Hindlimb muscle (tissue), 1 donor: ENCODE data around the gene GATB. TPM values are rescaled to one million over a fixed set of nuclear protein-coding genes. Genes with fewer than 3 reads are reported as not detected.

Experiments used
- DNase-seq: peaks from one replicate; pipeline ENCODE4 v3.0.0-alpha.2; 2013
- polyA plus RNA-seq: library from polyadenylated mRNA; unstranded; fragments of 120-200 nt; gene quantifications from one replicate; pipeline ENCODE4 v1.2.1, GENCODE V29; 2013; ENCODE audit not compliant: insufficient read length

GATB gene
- polyA plus RNA-seq: 25.6 TPM

GRCh38 chr4:151760712-151761661 is at the start of gene GATB:
GATB (minus strand) TSS chr4:151761007; CDS start chr4:151760982, 25 bp downstream.
- DNase-seq: peak; percentile 95

- no peak for DNase-seq
Observed at GRCh38 chr4:151810476-151810875, 49.7 kb upstream of the GATB start.

GRCh38 chr4:151809716-151810115 is 48.9 kb upstream of the GATB start:
- DNase-seq: no peak

GRCh38 chr4:151808542-151808941 is 47.7 kb upstream of the GATB start:
- no peak for DNase-seq

- no peak for DNase-seq
Observed at GRCh38 chr4:151808120-151808529, 47.3 kb upstream of the GATB start.

GRCh38 chr4:151807220-151807619 is 46.4 kb upstream of the GATB start:
- DNase-seq: no peak

GRCh38 chr4:151806511-151806927 is 45.7 kb upstream of the GATB start:
- no peak for DNase-seq

- DNase-seq: no peak
Observed at GRCh38 chr4:151804821-151805220, 44.0 kb upstream of the GATB start.

GRCh38 chr4:151804086-151804630 is 43.4 kb upstream of the GATB start:
- no peak for DNase-seq

- no peak for DNase-seq
Observed at GRCh38 chr4:151803246-151803645, 42.4 kb upstream of the GATB start.

GRCh38 chr4:151801547-151802516 is 41.0 kb upstream of the GATB start:
- DNase-seq: no peak

GRCh38 chr4:151799417-151800012 is 38.7 kb upstream of the GATB start:
- no peak for DNase-seq

- DNase-seq: no peak
Observed at GRCh38 chr4:151798678-151799416, 38.0 kb upstream of the GATB start.

- no peak for DNase-seq
Observed at GRCh38 chr4:151797853-151798252, 37.0 kb upstream of the GATB start.

- DNase-seq: no peak
Observed at GRCh38 chr4:151797131-151797530, 36.3 kb upstream of the GATB start.

- no peak for DNase-seq
Observed at GRCh38 chr4:151796106-151796505, 35.3 kb upstream of the GATB start.

GRCh38 chr4:151792995-151793394 is 32.2 kb upstream of the GATB start:
- no peak for DNase-seq

- no peak for DNase-seq
Observed at GRCh38 chr4:151792530-151792929, 31.7 kb upstream of the GATB start.

GRCh38 chr4:151788021-151788420 is 27.2 kb upstream of the GATB start:
- no peak for DNase-seq

- DNase-seq: no peak
Observed at GRCh38 chr4:151786158-151786495, 25.3 kb upstream of the GATB start.

GRCh38 chr4:151785484-151786157 is 24.8 kb upstream of the GATB start:
- no peak for DNase-seq
